Measurements from ENCODE around the gene LDAH. TPM values are rescaled to one million over a fixed set of nuclear protein-coding genes. Genes with fewer than 3 reads are reported as not detected.
"Not testable (repeated sequence)": the region's sequence is repeated elsewhere in the genome, so short reads cannot be mapped to it uniquely, and the experiment has no call there.

LDAH gene
- total RNA-seq, 4 donors from 2014 or later, result 7.5 to 58.5 (median 15.2) TPM

GRCh38 chr2:20724500-20725053 is 98.3 kb downstream of the LDAH start:
- 97 to 100% methylated on average over 2 to 3 of the region's 3 CpGs for WGBS, 2 donors (ENCODE audit: low coverage in 1 of 2)
- no peaks in the 10 kb centered on the region for H3K36me3 ChIP-seq
- intact Hi-C loops (cut with DNase I; ENCODE audit: low total_unique reads), result no loop called here
- H3K4me3 ChIP-seq, result no peak overlapping the region
- DNase-seq, result no peak
- H3K9me3 ChIP-seq, result no peaks in the 10 kb centered on the region
- TF ChIP-seq CTCF (IDR thresholded peaks at IDR 0.05) (no peak), POLR2AphosphoS5 (IDR thresholded peaks at IDR 0.05) (no peak), EP300 (IDR thresholded peaks at IDR 0.05; ENCODE audit: low read depth) (no peak), POLR2A (IDR thresholded peaks at IDR 0.05) (no peak)
- no peak overlapping the region for H3K27ac ChIP-seq
- H3K27me3 ChIP-seq, result no peaks in the 10 kb centered on the region
- peaks cover 0 to 4% (median 0%) of the 10 kb centered on the region in 4 donors for H3K4me1 ChIP-seq
- in situ Hi-C loops (cut with MboI; ENCODE audit: low pct_ligation_motif_present in 1 of 4, low pct_unique_long_range_greater_than_20kb in 1 of 4, low sequenced_read_pairs in 3 of 4), result no loop called here

- Histone ChIP-seq H3K4me3 (no peak overlapping the region), H3K36me3 (no peaks in the 10 kb centered on the region), H3K27me3 (no peaks in the 10 kb centered on the region), H3K4me1 (peaks cover 0 to 3% (median 0%) of the 10 kb centered on the region in 4 donors), H3K9me3 (no peaks in the 10 kb centered on the region), H3K27ac (no peak overlapping the region)
- no peak for DNase-seq
- in situ Hi-C loops (cut with MboI; ENCODE audit: low pct_ligation_motif_present in 1 of 4, low pct_unique_long_range_greater_than_20kb in 1 of 4, low sequenced_read_pairs in 3 of 4) (no loop called here), intact Hi-C loops (cut with DNase I; ENCODE audit: low total_unique reads) (no loop called here)
- TF ChIP-seq EP300 (IDR thresholded peaks at IDR 0.05; ENCODE audit: low read depth), result no peak
- TF ChIP-seq CTCF (IDR thresholded peaks at IDR 0.05), result no peak
- no peak for TF ChIP-seq POLR2A (IDR thresholded peaks at IDR 0.05)
- TF ChIP-seq POLR2AphosphoS5 (IDR thresholded peaks at IDR 0.05), result no peak
Observed at GRCh38 chr2:20723543-20723942, 99.4 kb downstream of the LDAH start.

GRCh38 chr2:20722592-20723240 is 100.2 kb downstream of the LDAH start:
- peaks cover 0 to 7% of the 10 kb centered on the region in 2 donors for H3K9me3 ChIP-seq
- in situ Hi-C loops (cut with MboI; ENCODE audit: low pct_ligation_motif_present in 1 of 4, low pct_unique_long_range_greater_than_20kb in 1 of 4, low sequenced_read_pairs in 3 of 4) (no loop called here), intact Hi-C loops (cut with DNase I; ENCODE audit: low total_unique reads) (no loop called here)
- H3K27me3 ChIP-seq, result no peaks in the 10 kb centered on the region
- DNase-seq, result no peak
- WGBS, 2 donors (ENCODE audit: low coverage in 1 of 2), result 95 to 100% methylated on average over 1 of the region's 1 CpG
- H3K4me3 ChIP-seq, result no peak overlapping the region
- H3K36me3 ChIP-seq, result no peaks in the 10 kb centered on the region
- H3K27ac ChIP-seq, result no peak overlapping the region
- H3K4me1 ChIP-seq, result no peaks in the 10 kb centered on the region
- TF ChIP-seq POLR2AphosphoS5 (IDR thresholded peaks at IDR 0.05) (no peak), EP300 (IDR thresholded peaks at IDR 0.05; ENCODE audit: low read depth) (no peak), CTCF (IDR thresholded peaks at IDR 0.05) (no peak), POLR2A (IDR thresholded peaks at IDR 0.05) (no peak)

- 88 to 100% methylated on average over 1 of the region's 1 CpG for WGBS, 2 donors (ENCODE audit: low coverage in 1 of 2)
- H3K4me3 ChIP-seq, result no peak overlapping the region
- TF ChIP-seq CTCF (IDR thresholded peaks at IDR 0.05), result no peak
- no peak for TF ChIP-seq POLR2AphosphoS5 (IDR thresholded peaks at IDR 0.05)
- TF ChIP-seq EP300 (IDR thresholded peaks at IDR 0.05; ENCODE audit: low read depth), result no peak
- no peak for TF ChIP-seq POLR2A (IDR thresholded peaks at IDR 0.05)
- no peaks in the 10 kb centered on the region for H3K36me3 ChIP-seq
- H3K27me3 ChIP-seq, result no peaks in the 10 kb centered on the region
- H3K27ac ChIP-seq, result no peak overlapping the region
- peaks cover 0 to 7% of the 10 kb centered on the region in 2 donors for H3K9me3 ChIP-seq
- in situ Hi-C loops (cut with MboI; ENCODE audit: low pct_ligation_motif_present in 1 of 4, low pct_unique_long_range_greater_than_20kb in 1 of 4, low sequenced_read_pairs in 3 of 4), result no loop called here
- no peaks in the 10 kb centered on the region for H3K4me1 ChIP-seq
- intact Hi-C loops (cut with DNase I; ENCODE audit: low total_unique reads), result no loop called here
- DNase-seq, result no peak
Observed at GRCh38 chr2:20717641-20718040, 105.3 kb downstream of the LDAH start.

GRCh38 chr2:20716164-20716563 is 106.7 kb downstream of the LDAH start:
- in situ Hi-C loops (cut with MboI; ENCODE audit: low pct_ligation_motif_present in 1 of 4, low pct_unique_long_range_greater_than_20kb in 1 of 4, low sequenced_read_pairs in 3 of 4); H3K9me3 ChIP-seq; H3K4me1 ChIP-seq; H3K36me3 ChIP-seq; H3K4me3 ChIP-seq; H3K27me3 ChIP-seq; intact Hi-C loops (cut with DNase I; ENCODE audit: low total_unique reads); H3K27ac ChIP-seq; DNase-seq: not testable (repeated sequence)
- 88 to 94% methylated on average over 2 to 3 of the region's 3 CpGs for WGBS, 2 donors (ENCODE audit: low coverage in 1 of 2)

GRCh38 chr2:20714412-20714811 is 108.5 kb downstream of the LDAH start:
- in situ Hi-C loops (cut with MboI; ENCODE audit: low pct_ligation_motif_present in 1 of 4, low pct_unique_long_range_greater_than_20kb in 1 of 4, low sequenced_read_pairs in 3 of 4); H3K4me1 ChIP-seq; H3K9me3 ChIP-seq; DNase-seq; H3K36me3 ChIP-seq; H3K4me3 ChIP-seq; H3K27ac ChIP-seq; H3K27me3 ChIP-seq; intact Hi-C loops (cut with DNase I; ENCODE audit: low total_unique reads): not testable (repeated sequence)
- 92 to 95% methylated on average over 2 of the region's 2 CpGs for WGBS, 2 donors (ENCODE audit: low coverage in 1 of 2)

- H3K27ac ChIP-seq; in situ Hi-C loops (cut with MboI; ENCODE audit: low pct_ligation_motif_present in 1 of 4, low pct_unique_long_range_greater_than_20kb in 1 of 4, low sequenced_read_pairs in 3 of 4); H3K36me3 ChIP-seq; intact Hi-C loops (cut with DNase I; ENCODE audit: low total_unique reads); H3K4me1 ChIP-seq; H3K9me3 ChIP-seq; DNase-seq; H3K27me3 ChIP-seq; H3K4me3 ChIP-seq: not testable (repeated sequence)
- 93 to 97% methylated on average over 2 to 3 of the region's 3 CpGs for WGBS, 2 donors (ENCODE audit: low coverage in 1 of 2)
Observed at GRCh38 chr2:20713585-20713984, 109.3 kb downstream of the LDAH start.
